Body of pancreas (tissue), 4 donors: ENCODE measurements around the gene TBC1D17. TPM values are rescaled to one million over a fixed set of nuclear protein-coding genes. Genes with fewer than 3 reads are reported as not detected.
A peak's percentile ranks its signal among the peaks of the same experiment; 100 is the strongest.

Experiments used
- ATAC-seq: fragments of 150-250 bp; one replicate; pipeline ENCODE4 v1.9.1; 2016
- DNase-seq, 4 donors: peaks; one replicate each; pipeline ENCODE4 v3.0.0-alpha.2; 2019
- H3K27ac ChIP-seq, 4 donors: fragments of 200-600 bp; sonication (generic); 1 replicate in 3 of 4; 2 replicates in 1 of 4; pipeline versions ENCODE4 v1.5.1 to v1.6.1; 2016 to 2019; ENCODE audit warnings: mild to moderate bottlenecking in 1 of 4, mixed read lengths in 1 of 4, moderate library complexity in 1 of 4
- H3K27me3 ChIP-seq, 2 donors: fragments of 200-600 bp; sonication (generic); one replicate each; pipeline ENCODE4 v1.6.0; 2016; ENCODE audit warnings: mild to moderate bottlenecking in 1 of 2
- H3K36me3 ChIP-seq, 2 donors: fragments of 200-600 bp; sonication (generic); replicated peaks in 1 of 2; 2 replicates each; pipeline ENCODE4 v1.5.1; 2016; ENCODE audit warnings: low read depth in 2 of 2; ENCODE audit not compliant: insufficient read depth in 1 of 2
- H3K4me1 ChIP-seq: fragments of 200-600 bp; sonication (generic); one replicate; pipeline ENCODE4 v1.6.0; 2016
- H3K4me3 ChIP-seq, 2 donors: fragments of 200-600 bp; sonication (generic); 1 replicate in 1 of 2; 2 replicates in 1 of 2; pipeline ENCODE4 v1.5.1; 2016 to 2019
- H3K9me3 ChIP-seq, 3 donors: fragments of 200-600 bp; sonication (generic); 1 replicate in 2 of 3; 2 replicates in 1 of 3; pipeline ENCODE4 v1.5.1; 2016
- POLR2A ChIP-seq, 3 donors: fragments of 450-650 bp; IDR thresholded peaks; one replicate each; pipeline ENCODE4 v1.6.1; 2016; ENCODE audit warnings: antibody characterized with exemption in 3 of 3, mild to moderate bottlenecking in 2 of 3
- WGBS, 2 donors: methylation state at CpG; one replicate each; pipeline ENCODE4 v1.1.5; 2017; 5-methylcytosine and 5-hydroxymethylcytosine counted together
- intact Hi-C: fragments of 100-400 bp; cut with DNase I; formaldehyde crosslinking; loops from one replicate; pipeline ENCODE4 v1.15.1; 2023
- total RNA-seq, 2 donors: library from RNA; depleted of rRNA; stranded (reverse); fragments of >200 nt; gene quantifications; one replicate each; pipeline ENCODE4 v1.1.0, GENCODE V29; 2016
- TF ChIP-seq, protein P1 (sequence below), 7 experiments: fragments of 450-650 bp in 4 of 7; fragments of 200-600 bp in 3 of 7; sonication (generic) in 3 of 7; IDR thresholded peaks; one replicate each; pipeline ENCODE4 v1.5.1; 2016 to 2019; ENCODE audit warnings: antibody characterized with exemption in 7 of 7

Gene TBC1D17
- total RNA-seq, 2 donors from 2014 or later = 25.9 to 37.6 TPM

DNA sequence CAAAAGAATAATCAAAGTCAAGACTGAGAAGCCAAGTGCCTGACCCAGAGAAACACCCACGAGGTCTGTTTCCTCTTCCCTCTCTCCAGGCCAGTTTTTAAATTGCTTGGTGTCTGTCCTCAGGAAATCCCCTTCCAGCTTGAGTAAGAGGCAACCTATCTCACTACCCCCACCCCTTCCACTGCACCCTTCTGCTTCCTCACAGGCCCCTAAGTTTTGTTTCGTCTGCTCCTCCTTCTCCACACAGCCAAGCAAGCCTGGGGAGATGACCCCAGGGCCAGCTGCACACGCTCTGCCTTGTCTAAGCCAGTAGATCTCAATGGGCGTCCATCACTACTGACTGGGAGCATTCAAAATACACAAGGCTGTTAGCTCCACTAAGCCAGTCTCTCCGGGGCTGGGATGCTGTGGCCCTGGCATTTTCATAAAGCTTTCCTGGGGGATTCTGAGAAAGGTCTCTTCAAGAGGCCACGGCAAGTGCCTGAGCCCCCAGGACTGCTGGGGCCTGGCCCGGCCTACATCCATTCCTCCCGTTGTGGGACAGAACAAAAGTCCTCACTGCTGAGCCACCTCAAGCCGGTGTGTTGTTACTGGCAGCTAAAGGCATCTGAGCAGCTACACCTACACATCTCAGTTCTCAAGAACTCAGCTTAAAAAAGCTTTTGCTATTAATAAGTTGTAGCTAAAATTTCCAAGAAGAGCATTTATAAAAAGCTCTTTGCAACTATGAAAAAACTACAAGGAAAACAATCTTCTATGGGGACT is 34.1 kb downstream of the TBC1D17 start:
- TF ChIP-seq, protein P1, sequence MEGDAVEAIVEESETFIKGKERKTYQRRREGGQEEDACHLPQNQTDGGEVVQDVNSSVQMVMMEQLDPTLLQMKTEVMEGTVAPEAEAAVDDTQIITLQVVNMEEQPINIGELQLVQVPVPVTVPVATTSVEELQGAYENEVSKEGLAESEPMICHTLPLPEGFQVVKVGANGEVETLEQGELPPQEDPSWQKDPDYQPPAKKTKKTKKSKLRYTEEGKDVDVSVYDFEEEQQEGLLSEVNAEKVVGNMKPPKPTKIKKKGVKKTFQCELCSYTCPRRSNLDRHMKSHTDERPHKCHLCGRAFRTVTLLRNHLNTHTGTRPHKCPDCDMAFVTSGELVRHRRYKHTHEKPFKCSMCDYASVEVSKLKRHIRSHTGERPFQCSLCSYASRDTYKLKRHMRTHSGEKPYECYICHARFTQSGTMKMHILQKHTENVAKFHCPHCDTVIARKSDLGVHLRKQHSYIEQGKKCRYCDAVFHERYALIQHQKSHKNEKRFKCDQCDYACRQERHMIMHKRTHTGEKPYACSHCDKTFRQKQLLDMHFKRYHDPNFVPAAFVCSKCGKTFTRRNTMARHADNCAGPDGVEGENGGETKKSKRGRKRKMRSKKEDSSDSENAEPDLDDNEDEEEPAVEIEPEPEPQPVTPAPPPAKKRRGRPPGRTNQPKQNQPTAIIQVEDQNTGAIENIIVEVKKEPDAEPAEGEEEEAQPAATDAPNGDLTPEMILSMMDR (IDR thresholded peaks at IDR 0.05) = no peak
- TF ChIP-seq POLR2A (IDR thresholded peaks at IDR 0.05) = no peak

DNA sequence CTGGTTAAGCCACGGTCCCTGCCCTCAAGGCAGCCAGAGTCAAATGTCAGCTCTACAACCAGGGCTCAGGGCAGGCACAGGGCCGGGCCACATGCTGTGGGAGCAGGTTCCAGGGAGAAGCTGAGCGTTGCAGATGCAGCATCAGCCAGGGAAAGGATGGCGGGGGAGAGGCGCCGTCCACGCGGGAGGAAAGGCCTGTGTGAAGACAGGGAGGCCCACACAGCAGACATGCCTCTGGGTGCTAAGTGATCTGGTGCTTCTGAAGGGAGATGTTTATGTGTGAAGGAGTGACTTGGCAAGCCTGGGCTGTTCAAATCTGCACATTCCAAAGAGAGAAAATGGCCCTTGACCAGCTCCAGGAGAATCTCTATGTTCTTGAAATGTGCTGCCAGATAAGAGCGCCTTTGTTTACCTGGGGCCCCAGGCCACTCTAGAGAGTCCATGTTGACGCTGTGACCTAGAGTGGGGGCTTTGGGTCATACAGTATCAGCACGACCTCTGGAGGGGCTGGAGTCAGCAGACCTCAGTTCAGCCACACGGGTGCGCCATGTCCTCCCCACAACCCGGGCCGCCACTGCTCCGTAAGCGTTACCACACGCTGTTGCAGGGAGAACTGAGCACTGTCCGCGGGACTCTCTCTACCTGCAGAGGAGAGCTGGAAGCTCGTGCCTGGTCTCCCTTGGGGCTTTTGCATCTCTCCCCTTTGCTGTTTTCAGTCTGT is 35.6 kb downstream of the TBC1D17 start:
- Histone ChIP-seq H3K36me3 (peaks cover 0 to 6% of the 10 kb centered on the region in 2 donors), H3K9me3 (no peaks in the 10 kb centered on the region), H3K4me1 (no peaks in the 10 kb centered on the region), H3K27ac (no peak overlapping the region), H3K27me3 (no peaks in the 10 kb centered on the region), H3K4me3 (no peak overlapping the region)
- TF ChIP-seq, protein P1 (IDR thresholded peaks at IDR 0.05) = no peak
- no peak for TF ChIP-seq POLR2A (IDR thresholded peaks at IDR 0.05)
- ATAC-seq = no peak
- no peak for DNase-seq
- intact Hi-C loops = no loop called here
- WGBS, 2 donors = 88 to 93% methylated on average over 12 to 21 of the region's 21 CpGs

More for the DNA sequence above, 34.1 kb downstream of the TBC1D17 start:
- H3K27ac ChIP-seq = peak overlapping the region in 1 of 4 donors; percentile 26
- H3K4me3 ChIP-seq = no peak overlapping the region
- no peaks in the 10 kb centered on the region for H3K9me3 ChIP-seq
- whole genome bisulfite sequencing, 2 donors = 73 to 81% methylated on average over 7 to 9 of the region's 9 CpGs
- H3K36me3 ChIP-seq = peaks cover 0 to 6% of the 10 kb centered on the region in 2 donors
- DNase-seq (peak in 1 of 4 donors; percentile 44), ATAC-seq (no peak)
- no peaks in the 10 kb centered on the region for H3K4me1 ChIP-seq
- intact Hi-C loops = no loop called here
- no peaks in the 10 kb centered on the region for H3K27me3 ChIP-seq

DNA sequence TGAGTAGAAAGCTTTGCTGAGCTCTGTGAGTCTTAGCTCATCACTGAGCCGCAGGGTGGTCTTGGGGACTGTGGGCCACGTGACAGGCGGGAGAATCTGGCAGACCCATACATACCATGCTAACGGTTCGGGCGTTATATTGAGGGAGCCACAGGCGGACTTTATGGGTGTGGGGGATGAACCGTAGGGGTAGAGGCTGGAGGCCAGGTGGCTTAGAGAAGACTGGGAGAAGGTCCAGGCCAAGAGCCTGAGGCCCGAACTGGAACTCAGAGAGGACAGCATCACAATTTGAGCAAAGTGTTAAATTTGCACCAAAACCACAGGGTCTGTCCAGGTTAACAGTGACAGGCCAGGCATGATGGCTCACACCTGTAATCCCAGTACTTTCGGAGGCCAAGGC is 36.2 kb downstream of the TBC1D17 start:
- TF ChIP-seq POLR2A (IDR thresholded peaks at IDR 0.05) = no peak
- TF ChIP-seq, protein P1 (IDR thresholded peaks at IDR 0.05) = no peak
- no peaks in the 10 kb centered on the region for H3K9me3 ChIP-seq
- ATAC-seq = no peak
- DNase-seq = no peak
- H3K4me3 ChIP-seq = no peak overlapping the region
- 88 to 92% methylated on average over 10 of the region's 10 CpGs for WGBS, 2 donors
- intact Hi-C loops = no loop called here
- no peak overlapping the region for H3K27ac ChIP-seq
- no peaks in the 10 kb centered on the region for H3K27me3 ChIP-seq
- no peaks in the 10 kb centered on the region for H3K4me1 ChIP-seq
- H3K36me3 ChIP-seq = peaks cover 0 to under 1% of the 10 kb centered on the region in 2 donors

DNA sequence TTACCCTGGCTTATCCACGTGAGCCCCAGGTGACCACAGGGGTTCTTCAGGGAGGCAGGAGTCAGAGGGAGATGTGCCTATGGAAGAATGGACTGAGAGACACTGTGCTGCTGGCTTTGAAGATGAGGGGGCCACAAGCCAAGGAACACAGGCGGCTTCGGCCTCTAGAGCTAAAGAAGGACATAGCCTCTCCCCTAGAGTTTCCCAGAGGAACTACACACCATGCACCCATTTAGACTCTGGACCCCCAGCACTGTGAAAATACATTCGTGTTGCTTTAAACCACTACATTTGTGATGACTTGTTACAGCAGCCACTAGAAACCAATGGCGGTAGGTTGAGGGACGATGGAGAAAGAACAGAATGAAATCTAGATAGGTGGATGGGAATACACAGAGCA is 37.8 kb downstream of the TBC1D17 start:
- Histone ChIP-seq H3K36me3 (no peaks in the 10 kb centered on the region), H3K4me3 (no peak overlapping the region), H3K4me1 (no peaks in the 10 kb centered on the region), H3K27ac (no peak overlapping the region), H3K27me3 (no peaks in the 10 kb centered on the region), H3K9me3 (no peaks in the 10 kb centered on the region)
- intact Hi-C loops = no loop called here
- DNase-seq = no peak
- TF ChIP-seq, protein P1 (IDR thresholded peaks at IDR 0.05) = no peak
- TF ChIP-seq POLR2A (IDR thresholded peaks at IDR 0.05) = no peak
- WGBS, 2 donors = 96 to 97% methylated on average over 6 of the region's 6 CpGs
- no peak for ATAC-seq
